ENCODE data around the gene POU2F1. TPM values are rescaled to one million over a fixed set of nuclear protein-coding genes. Genes with fewer than 3 reads are reported as not detected.

The POU2F1 gene
- polyA plus RNA-seq, 2 of the 4 experiments (the other 2 are of a cell fraction) = 2.9 to 9.4 TPM

GRCh38 chr1:167431261-167431908 is 210.7 kb downstream of the POU2F1 start (continued):
- TF ChIP-seq E2F6 (IDR thresholded peaks at IDR 0.05; ENCODE audit: borderline replicate concordance, low read depth) (no peak), PHF8 (IDR thresholded peaks at IDR 0.05; ENCODE audit: borderline replicate concordance, low read depth) (no peak), EP300 (IDR thresholded peaks at IDR 0.05) (no peak), JUN (IDR thresholded peaks at IDR 0.05) (no peak), GATA3 (IDR thresholded peaks at IDR 0.05; ENCODE audit: borderline replicate concordance) (no peak), RAD21 (conservative IDR thresholded peaks at IDR 0.05 in 1 of 2, IDR thresholded peaks at IDR 0.05 in 1 of 2) (no peak)

- DNase-seq (ENCODE audit: low read depth in 1 of 2, low spot score in 1 of 2) = no peak
- Histone ChIP-seq H3K4me2 (no peak overlapping the region), H3K9me3 (no peaks in the 10 kb centered on the region; the same call in 2 of the 3 replicates), H3K4me3 (no peak overlapping the region), H3K27ac (no peak overlapping the region), H3K4me1 (no peaks in the 10 kb centered on the region)
- ChIA-PET CTCF (interaction anchor here (0.7 to 5.9 kb wide), 3 partner anchors 10 to 164 kb away, joined by 3 to 46 read pairs (median 6); no protein-coding TSS in a partner anchor), POLR2A (no interaction called here)
- TF ChIP-seq HMGXB4 (CRISPR knock-in tag; IDR thresholded peaks at IDR 0.05; ENCODE audit: borderline replicate concordance) (no peak), SREBF2 (IDR thresholded peaks at IDR 0.05) (no peak)
- 82% methylated on average over 8 of the region's 8 CpGs for WGBS (ENCODE audit: missing lambda C conversion rate)
- no peak for FAIRE-seq
- ATAC-seq = no peak; a peak in 2 of 6 replicates
Observed at GRCh38 chr1:167431909-167432650, 211.4 kb downstream of the POU2F1 start.

- Histone ChIP-seq H3K4me1 (no peaks in the 10 kb centered on the region), H3K27ac (no peak overlapping the region), H3K4me3 (no peak overlapping the region), H3K4me2 (no peak overlapping the region), H3K9me3 (no peaks in the 10 kb centered on the region; the same call in 2 of the 3 replicates)
- FAIRE-seq (no peak), ATAC-seq (no peak), DNase-seq (ENCODE audit: low read depth in 1 of 2, low spot score in 1 of 2) (no peak)
- 77% methylated on average over 4 of the region's 7 CpGs for WGBS (ENCODE audit: missing lambda C conversion rate)
- CTCF ChIA-PET = interaction anchor here (0.7 to 5.9 kb wide), 5 partner anchors 10 to 164 kb away, joined by 3 to 46 read pairs (median 5); no protein-coding TSS in a partner anchor
- no peak for TF ChIP-seq NFE2L2 (conservative IDR thresholded peaks at IDR 0.05; ENCODE audit: low read length)
- no peak for TF ChIP-seq ZNF302 (CRISPR knock-in tag; IDR thresholded peaks at IDR 0.05)
- POLR2A ChIA-PET = no interaction called here
Observed at GRCh38 chr1:167432780-167433179, 212.1 kb downstream of the POU2F1 start.

- 91% methylated on average over 6 of the region's 6 CpGs for WGBS (ENCODE audit: missing lambda C conversion rate)
- H3K4me1 ChIP-seq = no peaks in the 10 kb centered on the region
- H3K27ac ChIP-seq = no peak overlapping the region
- no peak for TF ChIP-seq MYC (IDR thresholded peaks at IDR 0.05; ENCODE audit: borderline replicate concordance, low read length)
- TF ChIP-seq EHF (CRISPR knock-in tag; IDR thresholded peaks at IDR 0.05) = no peak
- TF ChIP-seq BCL3 (IDR thresholded peaks at IDR 0.05) = no peak
- TF ChIP-seq FOXS1 (CRISPR knock-in tag; IDR thresholded peaks at IDR 0.05) = no peak
- DNase-seq (ENCODE audit: low read depth in 1 of 2, low spot score in 1 of 2) (no peak), FAIRE-seq (no peak), ATAC-seq (no peak)
- ChIA-PET CTCF (interaction anchor here (1.2 to 5.9 kb wide), 4 partner anchors 9 to 367 kb away, joined by 3 to 46 read pairs (median 4); no protein-coding TSS in a partner anchor), POLR2A (no interaction called here)
- no peaks in the 10 kb centered on the region; the same call in 2 of the 3 replicates for H3K9me3 ChIP-seq
- H3K4me2 ChIP-seq = no peak overlapping the region
- H3K4me3 ChIP-seq = no peak overlapping the region
Observed at GRCh38 chr1:167433884-167434283, 213.2 kb downstream of the POU2F1 start.

Data from A549 (cell line).